Transverse colon (tissue), 4 donors: ENCODE measurements around the gene CLDN2. TPM values are rescaled to one million over a fixed set of nuclear protein-coding genes. Genes with fewer than 3 reads are reported as not detected.
"Not testable (repeated sequence)": the region's sequence is repeated elsewhere in the genome, so short reads cannot be mapped to it uniquely, and the experiment has no call there.

Experiments used
- DNase-seq: peaks from one replicate; pipeline ENCODE4 v3.0.0-alpha.2; 2019
- H3K27ac ChIP-seq, 4 donors: fragments of 200-600 bp; sonication (generic); 2 replicates each; pipeline ENCODE4 v1.5.1; 2016 to 2018; ENCODE audit warnings: inconsistent platforms in 4 of 4
- H3K27me3 ChIP-seq: fragments of 200-600 bp; sonication (generic); 2 replicates; pipeline ENCODE4 v1.5.1; 2017; ENCODE audit warnings: inconsistent platforms
- H3K36me3 ChIP-seq, 4 donors: fragments of 200-600 bp; sonication (generic); 2 replicates each; pipeline ENCODE4 v1.5.1; 2017 to 2019; ENCODE audit warnings: inconsistent platforms in 4 of 4
- H3K4me1 ChIP-seq, 4 donors: fragments of 200-600 bp; sonication (generic); 2 replicates each; pipeline ENCODE4 v1.5.1; 2017 to 2020; ENCODE audit warnings: inconsistent platforms in 4 of 4
- H3K4me3 ChIP-seq, 4 donors: fragments of 200-600 bp; sonication (generic); 1 replicate in 1 of 4; 2 replicates in 3 of 4; pipeline versions ENCODE4 v1.5.1 to v1.6.1; 2017 to 2019; ENCODE audit warnings: inconsistent platforms in 4 of 4
- H3K9me3 ChIP-seq, 2 donors: fragments of 200-600 bp; sonication (generic); 2 replicates each; pipeline ENCODE4 v1.5.1; 2017 to 2019; ENCODE audit warnings: inconsistent platforms in 2 of 2
- EP300 ChIP-seq: sonication (generic); formaldehyde crosslinking; IDR thresholded peaks from one replicate; pipeline ENCODE4 v1.6.1; 2017; ENCODE audit warnings: antibody characterized with exemption, low read depth
- POLR2A ChIP-seq: fragments of 450-650 bp; IDR thresholded peaks from one replicate; pipeline ENCODE4 v1.6.1; 2016; ENCODE audit warnings: antibody characterized with exemption, mild to moderate bottlenecking, moderate library complexity
- POLR2AphosphoS5 ChIP-seq, 3 donors: sonication (generic); formaldehyde crosslinking; IDR thresholded peaks; one replicate each; pipeline ENCODE4 v1.6.1; 2016; ENCODE audit warnings: antibody characterized with exemption in 3 of 3
- WGBS, 2 donors: methylation state at CpG; one replicate each; pipeline ENCODE4 v1.1.5; 2018; ENCODE audit warnings: low coverage in 1 of 2; 5-methylcytosine and 5-hydroxymethylcytosine counted together
- in situ Hi-C, 4 donors: fragments of 200-750 bp; cut with MboI; loops; one replicate each; pipeline versions ENCODE4 v1.15.0 to v1.15.1; 2017; ENCODE audit warnings: low sequenced_read_pairs in 3 of 4, low pct_ligation_motif_present in 1 of 4, low pct_unique_long_range_greater_than_20kb in 1 of 4
- intact Hi-C: fragments of 100-400 bp; cut with DNase I; formaldehyde crosslinking; loops from one replicate; pipeline ENCODE4 v1.15.1; 2023; ENCODE audit warnings: low total_unique reads
- total RNA-seq, 4 donors: library from RNA; depleted of rRNA; stranded (reverse); fragments of >200 nt; gene quantifications; one replicate each; pipeline ENCODE4 v1.1.0, GENCODE V29; 2016
- TF ChIP-seq, protein P1 (sequence below), 5 experiments: fragments of 200-600 bp in 3 of 5; fragments of 450-650 bp in 2 of 5; sonication (generic) in 3 of 5; IDR thresholded peaks; 1 replicate in 2 of 5; 2 replicates in 3 of 5; pipeline ENCODE4 v1.5.1; 2016 to 2017; ENCODE audit warnings: antibody characterized with exemption in 5 of 5, inconsistent platforms in 3 of 5, mild to moderate bottlenecking in 2 of 5, moderate library complexity in 1 of 5

The CLDN2 gene, protein sequence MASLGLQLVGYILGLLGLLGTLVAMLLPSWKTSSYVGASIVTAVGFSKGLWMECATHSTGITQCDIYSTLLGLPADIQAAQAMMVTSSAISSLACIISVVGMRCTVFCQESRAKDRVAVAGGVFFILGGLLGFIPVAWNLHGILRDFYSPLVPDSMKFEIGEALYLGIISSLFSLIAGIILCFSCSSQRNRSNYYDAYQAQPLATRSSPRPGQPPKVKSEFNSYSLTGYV
- total RNA-seq: under 1 TPM in 2 of 4 donors, not detected in 2; 0.16 to 0.27 TPM

GRCh38 chrX:106919932-106920452 lies at the start of gene CLDN2:
Gene CLDN2 (plus strand): TSS chrX:106920402. CDS start chrX:106928229, 7,827 bp downstream.
- 57% methylated on average over 2 of the region's 2 CpGs; no CpG with 5 or more reads in 1 of the 2 donors for WGBS, 2 donors
- DNase-seq: no peak
- no peak within 1 kb of the TSS for H3K4me3 ChIP-seq
- in situ Hi-C loops (no loop called here), intact Hi-C loops (no loop called here)
- no peaks in the 10 kb centered on the region for H3K9me3 ChIP-seq
- H3K4me1 ChIP-seq: no peaks in the 10 kb centered on the region
- no peak within 1 kb of the TSS for H3K27ac ChIP-seq
- TF ChIP-seq, protein P1, sequence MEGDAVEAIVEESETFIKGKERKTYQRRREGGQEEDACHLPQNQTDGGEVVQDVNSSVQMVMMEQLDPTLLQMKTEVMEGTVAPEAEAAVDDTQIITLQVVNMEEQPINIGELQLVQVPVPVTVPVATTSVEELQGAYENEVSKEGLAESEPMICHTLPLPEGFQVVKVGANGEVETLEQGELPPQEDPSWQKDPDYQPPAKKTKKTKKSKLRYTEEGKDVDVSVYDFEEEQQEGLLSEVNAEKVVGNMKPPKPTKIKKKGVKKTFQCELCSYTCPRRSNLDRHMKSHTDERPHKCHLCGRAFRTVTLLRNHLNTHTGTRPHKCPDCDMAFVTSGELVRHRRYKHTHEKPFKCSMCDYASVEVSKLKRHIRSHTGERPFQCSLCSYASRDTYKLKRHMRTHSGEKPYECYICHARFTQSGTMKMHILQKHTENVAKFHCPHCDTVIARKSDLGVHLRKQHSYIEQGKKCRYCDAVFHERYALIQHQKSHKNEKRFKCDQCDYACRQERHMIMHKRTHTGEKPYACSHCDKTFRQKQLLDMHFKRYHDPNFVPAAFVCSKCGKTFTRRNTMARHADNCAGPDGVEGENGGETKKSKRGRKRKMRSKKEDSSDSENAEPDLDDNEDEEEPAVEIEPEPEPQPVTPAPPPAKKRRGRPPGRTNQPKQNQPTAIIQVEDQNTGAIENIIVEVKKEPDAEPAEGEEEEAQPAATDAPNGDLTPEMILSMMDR (IDR thresholded peaks at IDR 0.05): no peak
- TF ChIP-seq POLR2A: no peak
- TF ChIP-seq POLR2AphosphoS5 (IDR thresholded peaks at IDR 0.05): no peak
- TF ChIP-seq EP300: no peak
- no peaks in the 10 kb centered on the region for H3K36me3 ChIP-seq
- no peaks in the 10 kb centered on the region for H3K27me3 ChIP-seq

DNA sequence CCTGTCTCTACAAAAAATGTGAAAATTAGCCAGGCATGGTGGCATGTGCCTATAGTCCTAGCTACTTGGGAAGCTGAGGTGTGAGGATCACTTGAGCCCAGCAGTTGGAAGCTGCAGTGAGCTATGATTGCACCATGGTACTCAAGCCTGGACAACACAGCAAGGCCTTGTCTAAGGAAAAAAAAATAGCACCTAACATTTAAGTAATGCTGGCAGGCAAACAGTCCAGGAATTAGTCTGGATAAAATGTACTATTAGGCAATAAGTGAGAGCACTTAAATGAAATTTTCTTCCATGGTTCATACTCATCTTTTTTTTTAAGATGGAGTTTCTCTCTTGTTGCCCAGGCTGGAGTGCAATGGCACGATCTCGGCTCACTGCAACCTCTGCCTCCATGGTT lies 47.4 kb upstream of the CLDN2 start:
- H3K27ac ChIP-seq, intact Hi-C loops, DNase-seq, in situ Hi-C loops, H3K9me3 ChIP-seq, H3K27me3 ChIP-seq, H3K4me1 ChIP-seq, H3K36me3 ChIP-seq, H3K4me3 ChIP-seq: not testable (repeated sequence)
- WGBS, 2 donors: 94% methylated on average over 2 of the region's 2 CpGs; no CpG with 5 or more reads in 1 of the 2 donors

GRCh38 chrX:106874075-106874474 lies 46.1 kb upstream of the CLDN2 start:
- Histone ChIP-seq H3K4me1 (no peaks in the 10 kb centered on the region), H3K27ac (no peak overlapping the region), H3K27me3 (no peaks in the 10 kb centered on the region), H3K36me3 (no peaks in the 10 kb centered on the region), H3K9me3 (no peaks in the 10 kb centered on the region), H3K4me3 (no peak overlapping the region)
- in situ Hi-C loops: no loop called here
- 51% methylated on average over 2 of the region's 2 CpGs; no CpG with 5 or more reads in 1 of the 2 donors for WGBS, 2 donors
- intact Hi-C loops: no loop called here
- DNase-seq: no peak
- TF ChIP-seq, protein P1 (IDR thresholded peaks at IDR 0.05): peak; percentile 34 to 56 (median 40)
- TF ChIP-seq POLR2A: no peak

- no peak overlapping the region for H3K4me3 ChIP-seq
- intact Hi-C loops: no loop called here
- H3K4me1 ChIP-seq: no peaks in the 10 kb centered on the region
- no peaks in the 10 kb centered on the region for H3K27me3 ChIP-seq
- H3K27ac ChIP-seq: no peak overlapping the region
- DNase-seq: no peak
- H3K9me3 ChIP-seq: no peaks in the 10 kb centered on the region
- TF ChIP-seq, protein P1 (IDR thresholded peaks at IDR 0.05): no peak
- TF ChIP-seq EP300 (no peak), POLR2A (no peak), POLR2AphosphoS5 (IDR thresholded peaks at IDR 0.05) (no peak)
- WGBS, 2 donors: 76% methylated on average over 1 of the region's 1 CpG; no CpG with 5 or more reads in 1 of the 2 donors
- in situ Hi-C loops: no loop called here
- no peaks in the 10 kb centered on the region for H3K36me3 ChIP-seq
Measured at GRCh38 chrX:106875151-106875550, 45.1 kb upstream of the CLDN2 start.

DNA sequence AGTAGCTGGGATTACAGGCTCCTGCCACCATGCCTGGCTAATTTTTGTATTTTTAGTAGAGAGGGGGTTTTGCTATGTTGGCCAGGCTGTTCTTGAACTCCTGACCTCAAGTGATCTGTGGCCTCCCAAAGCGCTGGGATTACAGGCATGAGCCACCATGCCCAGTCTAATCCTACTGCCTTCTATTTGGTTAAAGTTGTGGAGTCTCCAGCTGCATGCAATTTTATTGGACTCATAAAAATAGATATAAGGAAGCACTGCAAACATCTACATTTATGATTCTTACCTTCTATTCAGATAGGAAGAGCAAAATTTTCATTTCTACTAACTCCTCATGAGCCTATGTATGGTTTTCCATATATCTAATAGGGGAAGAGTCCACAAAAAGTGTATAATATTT lies 30.7 kb upstream of the CLDN2 start:
- intact Hi-C loops (no loop called here), in situ Hi-C loops (no loop called here)
- Histone ChIP-seq H3K4me3 (no peak overlapping the region), H3K27ac (no peak overlapping the region), H3K36me3 (no peaks in the 10 kb centered on the region), H3K9me3 (no peaks in the 10 kb centered on the region), H3K27me3 (no peaks in the 10 kb centered on the region), H3K4me1 (no peaks in the 10 kb centered on the region)
- TF ChIP-seq, protein P1 (IDR thresholded peaks at IDR 0.05): no peak
- TF ChIP-seq EP300: no peak
- no peak for TF ChIP-seq POLR2AphosphoS5 (IDR thresholded peaks at IDR 0.05)
- no peak for TF ChIP-seq POLR2A
- WGBS, 2 donors: 25% methylated on average over 1 of the region's 1 CpG; no CpG with 5 or more reads in 1 of the 2 donors
- DNase-seq: no peak
